ENCODE data around the gene KIF18B.

Gene KIF18B

DNA sequence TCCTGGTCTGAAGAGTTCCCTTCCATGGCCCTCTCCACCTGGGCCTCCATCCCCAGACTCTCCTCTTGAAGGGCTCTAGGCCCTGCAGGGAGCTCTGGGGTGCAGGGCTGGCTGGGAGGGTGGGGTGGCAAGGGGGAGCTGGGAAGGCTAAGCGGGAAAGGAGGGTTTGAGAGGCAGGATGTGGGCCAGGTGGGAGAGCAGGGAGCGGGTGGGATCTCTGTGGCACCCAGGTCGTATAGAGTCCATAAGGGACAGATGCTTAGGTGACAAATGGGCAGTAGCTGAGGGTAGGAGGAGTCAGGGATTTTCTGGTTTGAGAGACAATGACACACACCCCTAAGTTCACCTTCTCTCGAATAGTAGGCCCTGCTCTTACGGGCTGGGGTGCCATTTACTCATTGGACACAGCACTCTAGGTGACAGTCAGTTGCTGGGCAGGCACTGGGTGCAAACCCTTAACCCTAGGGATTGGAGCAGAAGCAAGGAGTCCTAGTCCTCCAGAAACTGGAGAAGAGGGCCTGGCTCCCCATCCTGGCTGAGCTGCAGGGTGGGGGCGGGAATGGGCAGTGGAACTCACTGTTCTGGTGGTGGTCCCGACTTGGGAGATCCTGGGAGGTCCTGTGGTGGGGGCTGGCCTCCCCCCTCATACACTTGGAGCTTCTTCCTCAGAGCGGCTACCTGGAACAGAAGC, 15.3 kb downstream of the KIF18B start:
- in situ Hi-C loops (cut with HindIII; ENCODE audit: low sequenced_read_pairs) = no loop called here
- no peak for DNase-seq (ENCODE audit: low read depth, low spot score)
- TF ChIP-seq, protein P1, sequence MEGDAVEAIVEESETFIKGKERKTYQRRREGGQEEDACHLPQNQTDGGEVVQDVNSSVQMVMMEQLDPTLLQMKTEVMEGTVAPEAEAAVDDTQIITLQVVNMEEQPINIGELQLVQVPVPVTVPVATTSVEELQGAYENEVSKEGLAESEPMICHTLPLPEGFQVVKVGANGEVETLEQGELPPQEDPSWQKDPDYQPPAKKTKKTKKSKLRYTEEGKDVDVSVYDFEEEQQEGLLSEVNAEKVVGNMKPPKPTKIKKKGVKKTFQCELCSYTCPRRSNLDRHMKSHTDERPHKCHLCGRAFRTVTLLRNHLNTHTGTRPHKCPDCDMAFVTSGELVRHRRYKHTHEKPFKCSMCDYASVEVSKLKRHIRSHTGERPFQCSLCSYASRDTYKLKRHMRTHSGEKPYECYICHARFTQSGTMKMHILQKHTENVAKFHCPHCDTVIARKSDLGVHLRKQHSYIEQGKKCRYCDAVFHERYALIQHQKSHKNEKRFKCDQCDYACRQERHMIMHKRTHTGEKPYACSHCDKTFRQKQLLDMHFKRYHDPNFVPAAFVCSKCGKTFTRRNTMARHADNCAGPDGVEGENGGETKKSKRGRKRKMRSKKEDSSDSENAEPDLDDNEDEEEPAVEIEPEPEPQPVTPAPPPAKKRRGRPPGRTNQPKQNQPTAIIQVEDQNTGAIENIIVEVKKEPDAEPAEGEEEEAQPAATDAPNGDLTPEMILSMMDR (IDR thresholded peaks at IDR 0.05; ENCODE audit: low read depth, low read length) = no peak
- H3K4me3 ChIP-seq (ENCODE audit: low read depth, low read length) = no peak overlapping the region

DNA sequence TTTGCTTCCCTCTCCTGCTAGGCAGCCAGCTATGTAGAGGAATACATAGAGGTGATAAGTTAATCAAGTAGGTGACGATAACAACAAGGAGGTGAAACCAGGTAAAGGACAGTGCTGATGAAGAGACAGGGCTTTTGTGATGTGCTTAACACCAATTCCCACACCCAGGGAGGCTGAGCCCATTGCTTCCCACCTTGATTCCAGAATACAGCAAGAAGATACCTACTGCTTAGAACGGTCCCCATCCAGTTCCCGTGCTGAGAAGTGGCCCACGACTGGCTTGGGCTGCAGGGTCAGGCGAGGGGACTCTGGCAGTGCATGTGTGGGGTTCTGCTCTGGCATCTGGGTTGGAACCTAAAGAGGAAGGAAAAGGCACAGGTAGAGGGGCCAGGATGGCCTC, 16.2 kb downstream of the KIF18B start:
- DNase-seq (ENCODE audit: low read depth, low spot score) = no peak
- no peak overlapping the region for H3K4me3 ChIP-seq (ENCODE audit: low read depth, low read length)
- TF ChIP-seq, protein P1 (IDR thresholded peaks at IDR 0.05; ENCODE audit: low read depth, low read length) = no peak
- in situ Hi-C loops (cut with HindIII; ENCODE audit: low sequenced_read_pairs) = no loop called here

DNA sequence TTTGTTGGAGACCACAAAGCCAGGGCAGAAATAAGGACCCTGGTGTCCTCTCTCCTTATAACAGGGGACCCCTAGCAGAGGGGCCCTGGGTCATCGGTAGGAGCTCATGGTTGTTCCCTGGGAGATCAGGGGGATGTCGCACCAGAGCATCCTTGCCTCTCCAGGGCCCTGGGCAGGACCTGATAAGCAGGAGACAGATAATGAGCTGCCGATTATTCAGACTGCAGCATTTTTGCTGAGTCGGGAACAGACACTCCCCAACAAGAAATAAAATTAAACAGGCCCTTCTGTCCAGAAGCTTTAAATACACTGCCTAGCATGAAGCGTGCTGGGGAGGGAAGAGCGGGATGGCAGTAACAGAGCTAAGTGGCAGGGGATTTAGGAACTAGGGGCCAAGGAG, 16.9 kb downstream of the KIF18B start:
- in situ Hi-C loops (cut with HindIII; ENCODE audit: low sequenced_read_pairs) = no loop called here
- no peak overlapping the region for H3K4me3 ChIP-seq (ENCODE audit: low read depth, low read length)
- no peak for DNase-seq (ENCODE audit: low read depth, low spot score)
- TF ChIP-seq, protein P1 (IDR thresholded peaks at IDR 0.05; ENCODE audit: low read depth, low read length) = no peak

DNA sequence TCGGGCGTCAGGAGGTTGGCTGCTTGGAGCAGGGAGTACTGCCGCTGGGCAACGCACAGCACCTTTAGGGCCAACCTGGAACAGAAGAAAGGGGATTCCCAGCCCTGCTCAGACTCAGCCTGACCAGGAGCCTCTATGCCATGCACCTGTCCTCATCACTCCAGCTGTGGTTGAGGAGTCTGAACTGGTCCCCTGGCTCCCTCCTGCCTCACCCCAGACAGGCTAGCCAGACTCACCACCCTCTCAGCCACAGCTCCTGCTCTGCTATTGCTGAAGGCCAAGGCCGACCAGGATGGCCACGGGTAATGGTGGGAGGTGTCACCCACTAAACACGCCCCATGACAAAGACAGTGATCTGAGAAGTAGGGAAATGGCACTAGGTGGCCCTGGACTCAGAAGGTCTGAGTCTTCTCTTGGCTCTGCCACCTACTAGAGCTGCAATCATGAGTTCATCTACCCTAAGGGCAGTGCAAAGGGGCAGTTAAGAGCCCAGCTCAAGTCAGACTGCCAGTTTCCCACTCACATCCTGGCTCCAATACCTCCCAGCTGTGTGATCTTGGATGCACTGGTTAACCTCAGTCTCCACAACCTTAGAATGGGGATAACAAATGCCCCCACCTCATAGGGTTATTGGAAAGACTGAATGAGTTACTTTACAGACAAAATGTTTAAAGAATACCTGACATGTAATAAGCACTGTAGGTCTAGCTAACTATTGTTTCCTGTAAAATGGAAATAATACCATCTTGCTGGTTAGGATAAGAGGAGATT, 18.4 kb downstream of the KIF18B start:
- DNase-seq (ENCODE audit: low read depth, low spot score) = no peak
- H3K4me3 ChIP-seq (ENCODE audit: low read depth, low read length) = no peak overlapping the region
- TF ChIP-seq, protein P1 (IDR thresholded peaks at IDR 0.05; ENCODE audit: low read depth, low read length) = no peak
- in situ Hi-C loops (cut with HindIII; ENCODE audit: low sequenced_read_pairs) = no loop called here

DNA sequence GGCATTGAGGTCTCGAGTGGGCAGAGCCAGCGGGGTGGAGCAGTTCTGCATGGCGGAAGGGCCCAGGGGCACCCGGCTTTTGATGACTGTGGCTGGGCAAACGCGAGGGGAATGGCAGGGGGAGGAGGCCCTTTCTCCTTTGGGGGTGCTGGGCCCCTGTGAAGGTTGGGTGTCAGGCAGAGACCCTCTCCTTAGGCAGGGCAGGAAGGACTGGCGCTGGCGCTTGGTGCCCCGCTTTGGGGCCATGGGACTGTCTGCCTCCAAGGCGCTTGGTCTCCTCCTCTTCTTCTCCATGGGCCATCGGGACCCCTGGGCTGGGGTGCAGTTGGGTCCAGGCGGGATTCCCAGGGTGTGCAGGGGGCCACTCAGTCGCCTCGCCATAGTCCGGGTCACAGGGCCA, 19.4 kb downstream of the KIF18B start:
- TF ChIP-seq, protein P1 (IDR thresholded peaks at IDR 0.05; ENCODE audit: low read depth, low read length) = no peak
- no peak overlapping the region for H3K4me3 ChIP-seq (ENCODE audit: low read depth, low read length)
- in situ Hi-C loops (cut with HindIII; ENCODE audit: low sequenced_read_pairs) = no loop called here
- DNase-seq (ENCODE audit: low read depth, low spot score) = no peak

DNA sequence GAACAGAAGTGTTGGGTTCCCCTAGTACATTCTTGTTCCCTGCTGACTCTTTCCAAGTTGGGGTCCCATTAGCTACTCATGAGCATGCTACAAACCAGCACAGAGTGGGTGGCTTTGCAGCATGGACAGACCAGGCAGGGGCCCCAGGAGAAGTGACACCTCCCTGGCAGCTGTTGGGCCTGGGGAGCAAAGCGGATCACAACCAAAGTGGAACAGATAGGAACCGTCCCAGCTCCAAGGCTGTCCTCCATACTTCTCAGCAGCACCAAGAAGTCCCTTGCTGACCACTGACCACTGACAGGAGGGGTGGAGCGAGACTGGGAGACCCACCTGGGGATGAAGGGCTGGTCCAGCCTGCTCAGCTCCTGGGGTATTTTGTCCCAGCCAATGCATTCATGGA, 19.9 kb downstream of the KIF18B start:
- no peak for DNase-seq (ENCODE audit: low read depth, low spot score)
- H3K4me3 ChIP-seq (ENCODE audit: low read depth, low read length) = no peak overlapping the region
- in situ Hi-C loops (cut with HindIII; ENCODE audit: low sequenced_read_pairs) = no loop called here
- TF ChIP-seq, protein P1 (IDR thresholded peaks at IDR 0.05; ENCODE audit: low read depth, low read length) = no peak

All from astrocyte of the spinal cord (primary cell).